Measurements from ENCODE around the gene SVOPL. TPM values are rescaled to one million over a fixed set of nuclear protein-coding genes. Genes with fewer than 3 reads are reported as not detected.
A peak's percentile ranks its signal among the peaks of the same experiment; 100 is the strongest.

Gene SVOPL
- total RNA-seq, 1 donor from 2014 or later: 0.09 TPM

GRCh38 chr7:138587485-138587884 lies 113.7 kb downstream of the SVOPL start:
- Mint-ChIP-seq H3K36me3 (peaks cover 58% of the 10 kb centered on the region), H3K4me3 (no peak overlapping the region), H3K27ac (no peak overlapping the region), H3K27me3 (ENCODE audit: insufficient read depth, low read depth) (peaks cover 3% of the 10 kb centered on the region), H3K4me1 (no peaks in the 10 kb centered on the region), H3K9me3 (no peaks in the 10 kb centered on the region)
- H3K79me2 ChIP-seq (ENCODE audit: low read depth): peaks cover 5% of the 10 kb centered on the region
- H3F3A ChIP-seq (ENCODE audit: low read depth): peaks cover 76% of the 10 kb centered on the region
- no peak overlapping the region for H3K27ac ChIP-seq
- no peak overlapping the region for H2AFZ ChIP-seq (replicated peaks)
- H4K20me1 ChIP-seq (ENCODE audit: low read depth): no peaks in the 10 kb centered on the region
- no peak overlapping the region for H3K4me3 ChIP-seq
- peaks cover 24% of the 10 kb centered on the region for H3K36me3 ChIP-seq
- no peaks in the 10 kb centered on the region for H3K27me3 ChIP-seq
- no peak overlapping the region for H3K4me2 ChIP-seq
- no peaks in the 10 kb centered on the region for H3K9me3 ChIP-seq (ENCODE audit: low read depth)
- DNase-seq (ENCODE audit: low spot score): no peak
- TF ChIP-seq CTCF (IDR thresholded peaks at IDR 0.05) (no peak), EZH2phosphoT487 (IDR thresholded peaks at IDR 0.05) (no peak), EZH2 (IDR thresholded peaks at IDR 0.05) (no peak)
- H3K4me1 ChIP-seq: no peaks in the 10 kb centered on the region
- no peak overlapping the region for H3K9ac ChIP-seq

- no peak overlapping the region for H3K4me2 ChIP-seq
- peaks cover 67% of the 10 kb centered on the region for H3K36me3 Mint-ChIP-seq
- H3K27me3 Mint-ChIP-seq (ENCODE audit: insufficient read depth, low read depth): peaks cover 3% of the 10 kb centered on the region
- H3K79me2 ChIP-seq (ENCODE audit: low read depth): peaks cover 12% of the 10 kb centered on the region
- TF ChIP-seq EZH2phosphoT487 (IDR thresholded peaks at IDR 0.05) (no peak), CTCF (IDR thresholded peaks at IDR 0.05) (no peak)
- no peaks in the 10 kb centered on the region for H3K9me3 ChIP-seq (ENCODE audit: low read depth)
- H3K27me3 ChIP-seq: no peaks in the 10 kb centered on the region
- H3K27ac ChIP-seq: peak overlapping the region; percentile 64
- DNase-seq (ENCODE audit: low spot score): no peak
- H3K27ac Mint-ChIP-seq: no peak overlapping the region
- H3K4me1 Mint-ChIP-seq: no peaks in the 10 kb centered on the region
- H3K4me1 ChIP-seq: no peaks in the 10 kb centered on the region
- H3K9me3 Mint-ChIP-seq: no peaks in the 10 kb centered on the region
- peaks cover 83% of the 10 kb centered on the region for H3F3A ChIP-seq (ENCODE audit: low read depth)
- no peak overlapping the region for H3K9ac ChIP-seq
- H3K4me3 Mint-ChIP-seq: no peak overlapping the region
- H3K4me3 ChIP-seq: no peak overlapping the region
- peaks cover 41% of the 10 kb centered on the region for H3K36me3 ChIP-seq
- no peaks in the 10 kb centered on the region for H4K20me1 ChIP-seq (ENCODE audit: low read depth)
- no peak overlapping the region for H2AFZ ChIP-seq (replicated peaks)
These were observed 115.7 kb downstream of the SVOPL start for GRCh38 chr7:138585283-138585993.

GRCh38 chr7:138584696-138585095 lies 116.5 kb downstream of the SVOPL start:
- Histone ChIP-seq H3K36me3 (peaks cover 48% of the 10 kb centered on the region), H3K79me2 (ENCODE audit: low read depth) (peaks cover 19% of the 10 kb centered on the region), H4K20me1 (ENCODE audit: low read depth) (no peaks in the 10 kb centered on the region), H3F3A (ENCODE audit: low read depth) (peaks cover 85% of the 10 kb centered on the region), H3K27ac (peak overlapping the region; percentile 64), H3K4me2 (no peak overlapping the region), H2AFZ (replicated peaks) (no peak overlapping the region), H3K9ac (no peak overlapping the region), H3K4me1 (no peaks in the 10 kb centered on the region), H3K27me3 (no peaks in the 10 kb centered on the region), H3K9me3 (ENCODE audit: low read depth) (no peaks in the 10 kb centered on the region), H3K4me3 (no peak overlapping the region)
- H3K4me1 Mint-ChIP-seq: no peaks in the 10 kb centered on the region
- H3K36me3 Mint-ChIP-seq: peaks cover 74% of the 10 kb centered on the region
- H3K27me3 Mint-ChIP-seq (ENCODE audit: insufficient read depth, low read depth): peaks cover 3% of the 10 kb centered on the region
- no peak for DNase-seq (ENCODE audit: low spot score)
- no peak for TF ChIP-seq EZH2 (IDR thresholded peaks at IDR 0.05)
- no peak for TF ChIP-seq CTCF (IDR thresholded peaks at IDR 0.05)
- no peak for TF ChIP-seq EZH2phosphoT487 (IDR thresholded peaks at IDR 0.05)
- H3K27ac Mint-ChIP-seq: no peak overlapping the region
- H3K9me3 Mint-ChIP-seq: no peaks in the 10 kb centered on the region
- no peak overlapping the region for H3K4me3 Mint-ChIP-seq

All from neural progenitor cell (in vitro differentiated cells).